Neural crest cell (in vitro differentiated cells): ENCODE data around the gene GFOD1. TPM values are rescaled to one million over a fixed set of nuclear protein-coding genes. Genes with fewer than 3 reads are reported as not detected.

ENCODE experiments used
- DNase-seq: peaks from one replicate; pipeline ENCODE4 v3.0.0; 2021; ENCODE audit warnings: low read depth, mixed read lengths, low spot score
- H3K27ac Mint-ChIP-seq: one replicate; pipeline ENCODE4 v1.8.0; 2021; ENCODE audit warnings: mild to moderate bottlenecking, mixed read lengths; ENCODE audit not compliant: unreplicated experiment
- H3K27me3 Mint-ChIP-seq: 2 replicates; pipeline ENCODE4 v1.8.0; 2021; ENCODE audit warnings: low read depth, mild to moderate bottlenecking, mixed read lengths
- H3K36me3 Mint-ChIP-seq: 2 replicates; pipeline ENCODE4 v1.8.0; 2021; ENCODE audit warnings: low read depth, mild to moderate bottlenecking, mixed read lengths
- H3K4me1 Mint-ChIP-seq: 2 replicates; pipeline ENCODE4 v1.8.0; 2021; ENCODE audit warnings: mixed read lengths
- H3K4me3 Mint-ChIP-seq: one replicate; pipeline ENCODE4 v1.8.0; 2021; ENCODE audit warnings: mild to moderate bottlenecking, mixed read lengths
- H3K9me3 Mint-ChIP-seq: 2 replicates; pipeline ENCODE4 v1.8.0; 2021; ENCODE audit warnings: mixed read lengths
- CTCF ChIP-seq: fragments of 200-600 bp; sonication (generic); conservative IDR thresholded peaks from 2 replicates; pipeline ENCODE4 v1.5.0; 2021; ENCODE audit warnings: antibody characterized with exemption, mild to moderate bottlenecking
- total RNA-seq: library from RNA; stranded (reverse); gene quantifications from 2 replicates; pipeline ENCODE4 v1.2.1, GENCODE V29; 2021

GFOD1 gene
- total RNA-seq, 1 donor from 2014 or later = 2.2 TPM

GRCh38 chr6:13453771-13454251, 33.6 kb downstream of the GFOD1 start:
- no peaks in the 10 kb centered on the region for H3K9me3 Mint-ChIP-seq
- H3K36me3 Mint-ChIP-seq = no peaks in the 10 kb centered on the region
- no peak for DNase-seq
- no peak overlapping the region for H3K27ac Mint-ChIP-seq
- TF ChIP-seq CTCF = no peak
- H3K27me3 Mint-ChIP-seq = no peaks in the 10 kb centered on the region
- H3K4me3 Mint-ChIP-seq = no peak overlapping the region
- peaks cover 15% of the 10 kb centered on the region for H3K4me1 Mint-ChIP-seq

- Mint-ChIP-seq H3K4me1 (peaks cover 15% of the 10 kb centered on the region), H3K27ac (no peak overlapping the region), H3K9me3 (no peaks in the 10 kb centered on the region), H3K36me3 (no peaks in the 10 kb centered on the region), H3K27me3 (no peaks in the 10 kb centered on the region), H3K4me3 (no peak overlapping the region)
- DNase-seq = no peak
- TF ChIP-seq CTCF = no peak
Observed at GRCh38 chr6:13453153-13453552, 34.2 kb downstream of the GFOD1 start.

GRCh38 chr6:13452346-13453117, 34.9 kb downstream of the GFOD1 start:
- no peak overlapping the region for H3K4me3 Mint-ChIP-seq
- no peaks in the 10 kb centered on the region for H3K9me3 Mint-ChIP-seq
- no peak overlapping the region for H3K27ac Mint-ChIP-seq
- H3K4me1 Mint-ChIP-seq = peaks cover 15% of the 10 kb centered on the region
- H3K36me3 Mint-ChIP-seq = no peaks in the 10 kb centered on the region
- no peaks in the 10 kb centered on the region for H3K27me3 Mint-ChIP-seq
- TF ChIP-seq CTCF = no peak
- DNase-seq = no peak

- no peak overlapping the region for H3K4me3 Mint-ChIP-seq
- no peaks in the 10 kb centered on the region for H3K27me3 Mint-ChIP-seq
- no peak for DNase-seq
- peaks cover 15% of the 10 kb centered on the region for H3K4me1 Mint-ChIP-seq
- no peaks in the 10 kb centered on the region for H3K9me3 Mint-ChIP-seq
- H3K27ac Mint-ChIP-seq = no peak overlapping the region
- TF ChIP-seq CTCF = no peak
- no peaks in the 10 kb centered on the region for H3K36me3 Mint-ChIP-seq
Observed at GRCh38 chr6:13451181-13451895, 36.1 kb downstream of the GFOD1 start.

GRCh38 chr6:13450628-13451027, 36.8 kb downstream of the GFOD1 start:
- no peak overlapping the region for H3K4me3 Mint-ChIP-seq
- no peaks in the 10 kb centered on the region for H3K36me3 Mint-ChIP-seq
- no peaks in the 10 kb centered on the region for H3K9me3 Mint-ChIP-seq
- no peak overlapping the region for H3K27ac Mint-ChIP-seq
- TF ChIP-seq CTCF = no peak
- H3K4me1 Mint-ChIP-seq = peaks cover 14% of the 10 kb centered on the region
- no peak for DNase-seq
- no peaks in the 10 kb centered on the region for H3K27me3 Mint-ChIP-seq
